ENCODE results near the gene TNIK. TPM values are rescaled to one million over a fixed set of nuclear protein-coding genes. Genes with fewer than 3 reads are reported as not detected.
A peak's percentile ranks its signal among the peaks of the same experiment; 100 is the strongest.

TNIK gene
- total RNA-seq, 2 experiments from 2014 or later = 57.6 to 61.7 TPM

- Mint-ChIP-seq H3K4me1 (peaks cover 17% of the 10 kb centered on the region), H3K27ac (no peak overlapping the region), H3K4me3 (no peak overlapping the region), H3K9me3 (no peaks in the 10 kb centered on the region), H3K36me3 (ENCODE audit: low read depth) (peaks cover 55% of the 10 kb centered on the region), H3K27me3 (no peaks in the 10 kb centered on the region)
- CTCF ChIA-PET = no interaction called here
- POLR2A ChIA-PET = no interaction called here
- DNase-seq = no peak
Measured at GRCh38 chr3:171168551-171168950, 291.7 kb downstream of the TNIK start.

- Mint-ChIP-seq H3K9me3 (peaks cover 2% of the 10 kb centered on the region), H3K4me3 (no peak overlapping the region), H3K27me3 (no peaks in the 10 kb centered on the region), H3K27ac (no peak overlapping the region), H3K4me1 (peaks cover 18% of the 10 kb centered on the region), H3K36me3 (ENCODE audit: low read depth) (peaks cover 57% of the 10 kb centered on the region)
- ChIA-PET POLR2A (no interaction called here), CTCF (no interaction called here)
- no peak for DNase-seq
Measured at GRCh38 chr3:171168086-171168485, 292.1 kb downstream of the TNIK start.

GRCh38 chr3:171165983-171166382, 294.2 kb downstream of the TNIK start:
- peaks cover 60% of the 10 kb centered on the region for H3K36me3 Mint-ChIP-seq (ENCODE audit: low read depth)
- ChIA-PET POLR2A (no interaction called here), CTCF (interaction anchor here (0.7 to 2.5 kb wide), 7 partner anchors 14 to 401 kb away, joined by 3 to 11 read pairs (median 4); partner anchors contain the start of gene TNIK)
- no peaks in the 10 kb centered on the region for H3K27me3 Mint-ChIP-seq
- peaks cover 21% of the 10 kb centered on the region for H3K4me1 Mint-ChIP-seq
- H3K4me3 Mint-ChIP-seq = peak overlapping the region; percentile 21
- H3K9me3 Mint-ChIP-seq = peaks cover 10% of the 10 kb centered on the region
- H3K27ac Mint-ChIP-seq = peak overlapping the region; percentile 79
- DNase-seq = no peak

- CTCF ChIA-PET = interaction anchor here (0.7 to 2.5 kb wide), 7 partner anchors 14 to 401 kb away, joined by 3 to 11 read pairs (median 4); partner anchors contain the start of gene TNIK
- Mint-ChIP-seq H3K4me3 (peak overlapping the region; percentile 21), H3K9me3 (peaks cover 10% of the 10 kb centered on the region), H3K36me3 (ENCODE audit: low read depth) (peaks cover 64% of the 10 kb centered on the region), H3K4me1 (peaks cover 21% of the 10 kb centered on the region), H3K27me3 (no peaks in the 10 kb centered on the region), H3K27ac (peak overlapping the region; percentile 79)
- no peak for DNase-seq
- POLR2A ChIA-PET = interaction anchor here (1.1 kb wide), 1 partner anchor 296 kb away, joined by 4 read pairs; no protein-coding TSS in a partner anchor
Measured at GRCh38 chr3:171165499-171165921, 294.7 kb downstream of the TNIK start.

- Mint-ChIP-seq H3K4me1 (peaks cover 21% of the 10 kb centered on the region), H3K27me3 (no peaks in the 10 kb centered on the region), H3K27ac (no peak overlapping the region), H3K36me3 (ENCODE audit: low read depth) (peaks cover 77% of the 10 kb centered on the region), H3K4me3 (no peak overlapping the region), H3K9me3 (peaks cover 10% of the 10 kb centered on the region)
- ChIA-PET POLR2A (no interaction called here), CTCF (interaction anchor here (1.9 to 2.5 kb wide), 2 partner anchors 296 to 402 kb away, joined by 4 to 11 read pairs; partner anchors contain the start of gene TNIK)
- no peak for DNase-seq
Measured at GRCh38 chr3:171164067-171164465, 296.1 kb downstream of the TNIK start.

- CTCF ChIA-PET = interaction anchor here (0.7 to 2.1 kb wide), 17 partner anchors 10 to 451 kb away, joined by 3 to 40 read pairs (median 4); partner anchors contain the start of gene TNIK
- no peak overlapping the region for H3K4me3 Mint-ChIP-seq
- H3K36me3 Mint-ChIP-seq (ENCODE audit: low read depth) = peaks cover 77% of the 10 kb centered on the region
- H3K4me1 Mint-ChIP-seq = peaks cover 21% of the 10 kb centered on the region
- DNase-seq = no peak
- H3K27me3 Mint-ChIP-seq = no peaks in the 10 kb centered on the region
- peaks cover 10% of the 10 kb centered on the region for H3K9me3 Mint-ChIP-seq
- POLR2A ChIA-PET = interaction anchor here (0.7 to 1.3 kb wide), 2 partner anchors 296 to 403 kb away, joined by 3 to 5 read pairs; no protein-coding TSS in a partner anchor
- H3K27ac Mint-ChIP-seq = peak overlapping the region; percentile 3
Measured at GRCh38 chr3:171163101-171164066, 296.8 kb downstream of the TNIK start.

GRCh38 chr3:171160325-171160724, 299.9 kb downstream of the TNIK start:
- Mint-ChIP-seq H3K4me1 (peaks cover 6% of the 10 kb centered on the region), H3K9me3 (peaks cover 10% of the 10 kb centered on the region), H3K4me3 (no peak overlapping the region), H3K27ac (no peak overlapping the region), H3K27me3 (no peaks in the 10 kb centered on the region), H3K36me3 (ENCODE audit: low read depth) (peaks cover 72% of the 10 kb centered on the region)
- ChIA-PET POLR2A (no interaction called here), CTCF (interaction anchor here (2.4 kb wide), 1 partner anchor 407 kb away, joined by 9 read pairs; no protein-coding TSS in a partner anchor)
- no peak for DNase-seq

GRCh38 chr3:171159822-171160157, 300.4 kb downstream of the TNIK start:
- no peak overlapping the region for H3K4me3 Mint-ChIP-seq
- ChIA-PET POLR2A (no interaction called here), CTCF (interaction anchor here (2.4 kb wide), 1 partner anchor 407 kb away, joined by 9 read pairs; no protein-coding TSS in a partner anchor)
- peaks cover 5% of the 10 kb centered on the region for H3K4me1 Mint-ChIP-seq
- no peak overlapping the region for H3K27ac Mint-ChIP-seq
- peaks cover 76% of the 10 kb centered on the region for H3K36me3 Mint-ChIP-seq (ENCODE audit: low read depth)
- DNase-seq = no peak
- H3K9me3 Mint-ChIP-seq = peaks cover 10% of the 10 kb centered on the region
- H3K27me3 Mint-ChIP-seq = no peaks in the 10 kb centered on the region

GRCh38 chr3:171159024-171159821, 301.0 kb downstream of the TNIK start:
- no peak overlapping the region for H3K27ac Mint-ChIP-seq
- H3K4me1 Mint-ChIP-seq = peaks cover 5% of the 10 kb centered on the region
- DNase-seq = no peak
- H3K27me3 Mint-ChIP-seq = no peaks in the 10 kb centered on the region
- ChIA-PET POLR2A (no interaction called here), CTCF (interaction anchor here (2.4 kb wide), 1 partner anchor 408 kb away, joined by 9 read pairs; no protein-coding TSS in a partner anchor)
- peaks cover 10% of the 10 kb centered on the region for H3K9me3 Mint-ChIP-seq
- H3K36me3 Mint-ChIP-seq (ENCODE audit: low read depth) = peaks cover 72% of the 10 kb centered on the region
- H3K4me3 Mint-ChIP-seq = no peak overlapping the region

- H3K36me3 Mint-ChIP-seq (ENCODE audit: low read depth) = peaks cover 64% of the 10 kb centered on the region
- CTCF ChIA-PET = no interaction called here
Measured at GRCh38 chr3:171157980-171158379, 302.2 kb downstream of the TNIK start.

GRCh38 chr3:171157286-171157685, 302.9 kb downstream of the TNIK start:
- H3K27ac Mint-ChIP-seq = no peak overlapping the region
- H3K27me3 Mint-ChIP-seq = no peaks in the 10 kb centered on the region
- no peaks in the 10 kb centered on the region for H3K4me1 Mint-ChIP-seq
- no peak overlapping the region for H3K4me3 Mint-ChIP-seq
- ChIA-PET CTCF (no interaction called here), POLR2A (no interaction called here)
- no peak for DNase-seq
- peaks cover under 1% of the 10 kb centered on the region for H3K9me3 Mint-ChIP-seq
- H3K36me3 Mint-ChIP-seq (ENCODE audit: low read depth) = peaks cover 58% of the 10 kb centered on the region

More at GRCh38 chr3:171157980-171158379, 302.2 kb downstream of the TNIK start:
- no peaks in the 10 kb centered on the region for H3K27me3 Mint-ChIP-seq
- DNase-seq = no peak
- H3K9me3 Mint-ChIP-seq = peaks cover 7% of the 10 kb centered on the region
- no peak overlapping the region for H3K27ac Mint-ChIP-seq
- H3K4me1 Mint-ChIP-seq = peaks cover 2% of the 10 kb centered on the region
- no peak overlapping the region for H3K4me3 Mint-ChIP-seq
- POLR2A ChIA-PET = no interaction called here

- Mint-ChIP-seq H3K27ac (no peak overlapping the region), H3K4me1 (no peaks in the 10 kb centered on the region), H3K27me3 (no peaks in the 10 kb centered on the region), H3K4me3 (no peak overlapping the region), H3K9me3 (no peaks in the 10 kb centered on the region), H3K36me3 (ENCODE audit: low read depth) (peaks cover 60% of the 10 kb centered on the region)
- CTCF ChIA-PET = no interaction called here
- no peak for DNase-seq
- POLR2A ChIA-PET = no interaction called here
Measured at GRCh38 chr3:171156401-171157010, 303.7 kb downstream of the TNIK start.

Measured in activated CD4-positive, alpha-beta memory T cell treated with anti-CD3 and anti-CD28 coated beads, Interleukin-2, amount 10 ng/mL, durations not matched to agents 7 days and 5 days (primary cell).